Measurements from ENCODE around the gene FAM107B.

- no peak for TF ChIP-seq CTCF (conservative IDR thresholded peaks at IDR 0.05)
- TF ChIP-seq ZFX (IDR thresholded peaks at IDR 0.05) = no peak
These were observed 42.7 kb downstream of the FAM107B start for GRCh38 chr10:14731875-14732512.
